ENCODE results near the gene TALDO1.

DNA sequence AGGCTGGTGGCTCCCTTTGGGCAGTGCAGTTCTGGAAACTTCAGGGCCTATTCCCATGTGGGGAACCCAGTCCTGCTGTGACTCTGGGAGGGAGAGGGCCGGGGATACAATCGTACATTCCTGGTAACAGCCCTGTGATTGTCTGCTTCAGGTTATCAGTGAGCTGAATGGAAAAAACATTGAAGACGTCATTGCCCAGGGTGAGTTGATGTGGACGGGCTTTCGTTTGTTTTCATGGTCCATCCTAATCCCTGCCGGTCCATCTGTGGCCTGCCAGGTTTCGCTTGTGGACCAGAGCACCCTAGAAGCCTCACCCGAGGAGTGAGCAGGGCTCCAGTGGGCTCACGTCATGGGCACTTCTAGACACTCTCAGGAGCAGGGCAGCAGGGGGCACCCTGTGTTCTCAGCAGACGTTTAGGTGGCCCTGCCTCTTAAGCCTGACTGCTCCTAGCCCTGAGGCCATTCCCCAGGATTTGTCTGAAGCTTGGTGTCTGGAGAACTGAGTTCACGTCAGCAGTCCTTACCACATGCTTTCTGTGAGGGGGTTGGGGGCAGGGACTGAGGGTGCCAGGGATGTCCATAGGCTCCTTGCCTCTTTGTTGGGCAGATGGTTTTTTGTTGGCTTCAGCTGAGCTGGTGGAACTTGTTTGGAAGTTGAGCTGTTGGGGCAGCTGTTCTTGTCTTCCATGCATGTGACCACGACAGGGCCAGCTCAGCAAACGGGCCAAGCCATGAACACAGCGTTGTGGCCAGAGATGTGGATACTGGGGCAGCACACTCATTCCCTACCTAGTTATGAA is 64.4 kb downstream of the TALDO1 start:
- TF ChIP-seq CREB1 (IDR thresholded peaks at IDR 0.05; ENCODE audit: low read depth) (no peak), TCF12 (IDR thresholded peaks at IDR 0.05; ENCODE audit: low read depth) (no peak)

Data from Ishikawa (cell line).